Right ventricle myocardium superior (tissue), 1 donor: ENCODE measurements around the gene FAM222B. TPM values are rescaled to one million over a fixed set of nuclear protein-coding genes. Genes with fewer than 3 reads are reported as not detected.
"Not testable (repeated sequence)": the region's sequence is repeated elsewhere in the genome, so short reads cannot be mapped to it uniquely, and the experiment has no call there.

Experiments used
- ATAC-seq: fragments of 200-7000 bp; cut with Tn5 transposase; one replicate; pipeline ENCODE4 v1.9.1; 2020; ENCODE audit warnings: mild to moderate bottlenecking; ENCODE audit not compliant: poor library complexity
- DNase-seq: peaks from one replicate; pipeline ENCODE4 v3.0.0-alpha.2; 2020
- intact Hi-C: fragments of 100-400 bp; cut with DNase I; formaldehyde crosslinking; loops from one replicate; pipeline ENCODE4 v1.11.2; 2022
- total RNA-seq: library from RNA; stranded (reverse); fragmentation: NEBNext Ultra II Directional; extraction: Animal tissue kit (Norgen Biotek cat#: 25700); gene quantifications from one replicate; pipeline ENCODE4 v1.2.1, GENCODE V29; 2021
- donor health status: DM: no; HTN: yes; CAD: no; lungs with severe emphysema.

Gene FAM222B
- total RNA-seq, 1 donor from 2014 or later, result 15.6 TPM

DNA sequence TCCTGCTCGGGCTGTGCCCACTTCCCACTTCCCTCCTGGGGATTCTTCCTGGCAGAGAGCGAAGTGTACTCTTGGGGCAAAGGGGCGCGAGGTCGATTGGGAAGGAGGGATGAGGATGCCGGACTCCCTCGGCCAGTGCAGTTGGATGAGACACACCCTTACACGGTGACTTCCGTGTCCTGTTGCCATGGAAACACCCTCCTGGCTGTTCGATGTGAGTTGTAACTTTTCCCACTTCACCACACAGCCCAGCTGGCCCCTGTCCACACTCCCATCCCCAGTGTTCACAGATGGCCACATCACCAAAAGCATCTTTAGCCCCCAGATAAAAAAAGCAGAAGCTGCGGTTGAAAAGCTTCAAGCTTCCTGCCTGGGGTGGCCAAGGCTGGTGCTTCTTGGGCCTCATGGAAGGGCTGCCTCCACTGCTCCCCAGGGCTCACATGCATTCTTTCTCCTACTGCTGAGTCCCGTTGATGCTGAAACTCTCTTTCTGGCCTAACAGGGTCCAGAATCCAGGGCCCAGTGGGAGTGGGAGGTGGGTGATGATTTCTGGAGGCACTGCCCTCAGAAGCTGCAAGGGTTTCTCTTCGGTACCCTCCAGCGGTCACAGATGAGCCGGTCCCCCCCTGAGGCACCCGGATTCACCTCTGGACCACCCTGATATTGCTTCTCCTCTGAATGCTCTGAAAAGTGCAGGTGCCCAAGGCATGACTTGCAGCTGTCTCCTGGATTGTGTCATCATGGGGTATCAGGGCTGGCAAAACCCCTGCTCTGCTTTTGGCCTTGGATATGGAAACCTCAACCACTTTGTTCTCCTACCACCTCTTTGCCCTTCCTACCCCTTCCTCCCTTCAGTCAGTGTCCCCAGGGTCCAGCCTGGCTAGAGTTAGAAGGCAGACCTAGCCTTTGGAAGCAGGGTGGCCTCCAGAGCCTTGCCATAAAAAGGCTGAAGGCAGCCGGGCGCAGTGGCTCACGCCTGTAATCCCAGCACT lies 100.9 kb downstream of the FAM222B start:
- DNase-seq (peak; percentile 43), ATAC-seq (no peak)
- intact Hi-C loops, result no loop called here

GRCh38 chr17:28740406-28741357 lies 101.9 kb downstream of the FAM222B start:
- intact Hi-C loops, result no loop called here
- ATAC-seq, result no peak
- peak; percentile 2 for DNase-seq

DNA sequence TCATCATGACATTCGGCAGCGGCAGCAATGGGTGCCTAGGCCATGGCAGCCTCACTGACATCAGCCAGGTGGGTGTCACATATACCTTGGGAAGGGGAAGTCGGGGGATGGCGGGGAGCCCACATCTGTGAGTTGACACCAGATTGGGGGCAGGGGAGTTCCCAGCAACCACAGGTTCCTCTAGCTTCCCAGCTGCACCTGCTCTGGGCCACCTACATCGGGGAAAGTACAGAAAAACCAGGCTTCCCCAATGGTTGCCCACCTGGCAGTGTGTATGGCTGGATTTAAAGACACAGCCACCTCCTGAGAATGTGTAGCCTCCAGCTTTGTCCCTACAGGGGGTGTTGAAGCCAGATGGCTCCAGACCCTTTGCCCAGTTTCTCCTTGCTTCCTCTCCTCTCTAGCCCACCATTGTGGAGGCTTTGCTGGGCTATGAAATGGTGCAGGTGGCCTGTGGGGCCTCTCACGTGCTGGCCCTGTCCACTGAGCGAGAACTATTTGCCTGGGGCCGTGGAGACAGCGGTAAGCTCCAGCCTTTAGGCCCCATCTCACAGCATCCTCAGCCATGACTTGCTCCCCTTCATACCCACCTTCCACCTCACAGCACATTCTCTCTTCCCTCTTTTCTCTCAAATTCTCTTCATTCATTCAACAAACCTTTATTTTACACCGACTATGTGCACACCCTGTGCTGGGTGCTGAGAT lies 103.8 kb downstream of the FAM222B start:
- DNase-seq (peak; percentile 3), ATAC-seq (no peak)

DNA sequence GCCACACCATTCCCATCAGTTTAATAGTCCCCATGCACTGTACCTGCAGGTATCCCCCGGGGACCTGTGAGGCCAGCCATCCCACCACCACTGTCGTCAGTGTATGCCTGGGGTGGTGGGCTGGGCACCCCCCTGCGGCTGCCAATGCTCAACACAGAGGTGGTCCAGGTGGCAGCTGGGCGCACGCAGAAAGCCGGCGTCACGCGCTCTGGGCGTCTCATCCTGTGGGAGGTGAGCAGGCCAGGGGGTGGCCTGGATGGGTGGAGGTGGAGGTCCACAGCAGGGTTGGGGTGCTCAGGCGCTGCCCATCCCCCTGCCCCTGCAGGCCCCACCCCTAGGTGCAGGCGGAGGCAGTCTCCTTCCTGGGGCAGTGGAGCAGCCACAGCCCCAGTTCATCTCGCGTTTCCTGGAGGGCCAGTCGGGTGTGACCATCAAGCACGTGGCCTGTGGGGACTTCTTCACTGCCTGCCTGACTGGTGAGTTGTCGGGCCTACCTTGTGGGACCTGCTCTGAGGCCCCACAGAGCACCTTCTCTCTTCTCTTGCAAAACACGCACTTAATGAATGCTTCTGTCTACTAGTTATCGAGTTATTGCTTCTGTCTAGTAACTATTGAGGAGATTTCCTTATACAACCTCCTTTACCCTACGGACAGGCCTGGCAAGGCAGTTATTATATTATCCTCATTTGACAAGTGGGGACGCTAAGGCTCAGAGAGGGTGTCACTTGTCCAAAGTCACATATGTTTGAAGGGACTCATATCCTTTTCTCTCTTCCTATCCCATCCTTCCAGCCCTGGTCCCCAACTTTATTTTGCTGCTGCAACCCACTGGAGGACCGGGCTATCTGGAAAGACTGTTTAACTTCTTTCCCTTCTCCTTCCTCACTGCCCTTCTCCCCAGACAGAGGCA lies 104.6 kb downstream of the FAM222B start:
- peak; percentile 20 for DNase-seq
- no peak for ATAC-seq
- intact Hi-C loops, result no loop called here

More for the DNA sequence above, 103.8 kb downstream of the FAM222B start:
- intact Hi-C loops, result no loop called here

DNA sequence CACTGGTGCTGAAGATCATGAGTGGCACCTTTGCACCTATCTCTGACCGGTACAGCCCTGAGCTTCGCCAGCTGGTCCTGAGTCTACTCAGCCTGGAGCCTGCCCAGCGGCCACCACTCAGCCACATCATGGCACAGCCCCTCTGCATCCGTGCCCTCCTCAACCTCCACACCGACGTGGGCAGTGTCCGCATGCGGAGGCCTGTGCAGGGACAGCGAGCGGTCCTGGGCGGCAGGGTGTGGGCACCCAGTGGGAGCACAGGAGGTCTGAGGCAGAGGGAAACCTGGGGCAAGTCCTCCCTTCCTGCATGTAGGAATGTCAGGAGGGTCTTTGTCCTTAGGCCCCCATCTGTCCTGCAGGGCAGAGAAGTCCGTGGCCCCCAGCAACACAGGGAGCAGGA lies 105.3 kb downstream of the FAM222B start:
- no peak for ATAC-seq
- peak; percentile 13 for DNase-seq
- intact Hi-C loops, result no loop called here

GRCh38 chr17:28735913-28736769 lies 106.4 kb downstream of the FAM222B start:
- ATAC-seq, DNase-seq, intact Hi-C loops: not testable (repeated sequence)

- DNase-seq, result peak; percentile 21
- intact Hi-C loops, result no loop called here
- no peak for ATAC-seq
Measured at GRCh38 chr17:28735242-28735722, 107.3 kb downstream of the FAM222B start.

GRCh38 chr17:28734712-28735241 lies 107.8 kb downstream of the FAM222B start:
- intact Hi-C loops, result no loop called here
- peak; percentile 22 for DNase-seq
- ATAC-seq, result no peak

DNA sequence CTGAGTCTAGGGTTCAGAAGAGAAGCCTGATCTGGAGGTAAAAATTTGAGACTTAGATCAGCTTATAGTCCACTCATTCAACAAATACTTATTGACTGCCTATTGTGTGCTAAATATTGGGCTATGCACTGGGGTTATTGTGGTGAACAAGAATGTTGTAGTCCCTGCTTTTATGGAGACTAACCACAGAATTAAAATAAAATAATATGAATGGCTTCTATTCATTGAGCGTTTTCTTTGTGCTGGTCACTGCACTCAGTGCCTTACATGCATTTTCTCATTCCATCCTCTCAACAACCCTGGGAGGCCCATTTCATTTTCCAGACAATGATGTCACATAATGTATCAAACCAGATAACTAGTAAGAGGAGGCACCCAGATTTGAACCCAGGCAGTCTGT lies 109.2 kb downstream of the FAM222B start:
- ATAC-seq, result no peak
- no peak for DNase-seq
- intact Hi-C loops, result no loop called here

GRCh38 chr17:28729950-28730330 lies 112.7 kb downstream of the FAM222B start:
- DNase-seq (no peak), ATAC-seq (no peak)
- intact Hi-C loops, result loop anchor here (5.0 to 10.0 kb wide), 2 partner anchors 222 to 375 kb away; partner anchors contain the start of gene PHF12

GRCh38 chr17:28728364-28729200 lies 114.0 kb downstream of the FAM222B start, which contains the start of gene NEK8:
TSS of gene NEK8 (plus strand) at chr17:28728788. CDS start at chr17:28728814, 26 bp downstream.
- ATAC-seq, result peak; percentile 84
- DNase-seq, result peak; percentile 97
- intact Hi-C loops, result loop anchor here (5.0 to 10.0 kb wide), 2 partner anchors 224 to 376 kb away; partner anchors contain the start of gene PHF12

- peak; percentile 76 for ATAC-seq
- peak; percentile 95 for DNase-seq
- intact Hi-C loops, result loop anchor here (5.0 to 10.0 kb wide), 2 partner anchors 225 to 378 kb away; partner anchors contain the start of gene PHF12
Measured at GRCh38 chr17:28726627-28727491, 115.7 kb downstream of the FAM222B start.

- peak; percentile 54 for ATAC-seq
- intact Hi-C loops, result loop anchor here (5.0 to 10.0 kb wide), 2 partner anchors 226 to 379 kb away; partner anchors contain the start of gene PHF12
- peak; percentile 84 for DNase-seq
Measured at GRCh38 chr17:28726226-28726626, 116.4 kb downstream of the FAM222B start, which contains the start of gene TLCD1. TSS of gene TLCD1 (minus strand) at chr17:28726233. CDS start at chr17:28726097, 136 bp downstream.
